Erythroblast (primary cell): ENCODE measurements around the gene KCNQ5.

ENCODE experiments used
- DNase-seq, 2 experiments: peaks; one replicate each; lab custom pipeline; 2025; lab: John Stamatoyannopoulos, UW
- GATA1 ChIP-seq: IDR thresholded peaks from 2 replicates; pipeline ENCODE4 v1.6.1; 2011; ENCODE audit warnings: low read depth, mild to moderate bottlenecking, control low read depth, low read length, moderate library complexity
- POLR2A ChIP-seq: IDR thresholded peaks from 2 replicates; pipeline ENCODE4 v1.6.1; 2011; ENCODE audit warnings: mild to moderate bottlenecking, low read length

The KCNQ5 gene

DNA sequence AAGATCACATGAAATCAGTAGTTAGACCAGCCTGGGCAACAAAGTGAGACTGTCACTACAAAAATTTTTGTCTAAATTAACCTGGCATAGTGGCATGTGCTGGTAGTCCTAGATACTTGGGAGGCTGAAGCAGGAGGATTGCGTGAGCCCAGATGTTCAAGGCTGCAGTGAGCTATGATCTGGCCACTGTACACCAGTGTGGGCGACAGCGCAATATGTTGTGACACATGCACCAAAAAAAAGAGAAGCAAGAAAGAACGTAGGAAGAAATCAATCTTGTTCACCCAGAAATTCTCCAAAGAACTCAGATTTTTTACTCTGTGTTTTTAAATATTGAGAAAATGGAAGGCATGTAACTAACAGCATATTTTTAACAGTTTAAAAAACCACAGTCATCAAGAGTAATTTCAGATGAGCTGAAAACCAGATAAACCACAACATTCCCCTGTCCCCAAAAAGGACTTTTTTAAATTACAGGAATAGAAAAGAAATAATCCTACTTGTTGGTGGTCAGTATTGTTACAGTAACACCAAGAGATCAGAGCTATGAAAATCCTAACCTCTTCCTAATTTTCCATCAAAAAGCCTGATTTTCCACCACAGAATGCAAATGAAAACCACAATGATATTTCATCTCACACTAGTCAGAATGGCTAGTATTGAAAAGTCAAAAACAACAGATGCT, 363.3 kb downstream of the KCNQ5 start:
- TF ChIP-seq POLR2A = no peak
- TF ChIP-seq GATA1 = no peak
- DNase-seq = no peak

DNA sequence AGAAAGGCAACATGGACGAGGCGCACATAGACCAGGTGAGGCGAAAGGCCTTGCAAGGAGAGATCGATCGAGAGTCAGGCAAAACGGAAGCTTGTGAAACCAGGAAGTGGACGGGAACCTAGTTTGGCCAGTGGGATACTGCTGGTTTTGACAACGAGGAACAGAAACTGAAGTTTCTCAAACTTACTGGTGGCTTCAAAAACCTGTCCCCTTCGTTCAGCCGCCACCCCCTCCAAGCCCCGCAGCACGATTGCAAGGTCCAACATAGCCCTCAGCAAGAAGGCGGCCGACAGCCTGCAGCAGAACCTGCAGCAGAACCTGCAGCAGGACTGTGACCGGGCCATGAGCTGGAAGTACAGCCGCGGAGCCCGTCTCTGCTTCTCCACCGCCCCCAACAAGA, 365.4 kb downstream of the KCNQ5 start:
- TF ChIP-seq POLR2A (no peak), GATA1 (no peak)

DNA sequence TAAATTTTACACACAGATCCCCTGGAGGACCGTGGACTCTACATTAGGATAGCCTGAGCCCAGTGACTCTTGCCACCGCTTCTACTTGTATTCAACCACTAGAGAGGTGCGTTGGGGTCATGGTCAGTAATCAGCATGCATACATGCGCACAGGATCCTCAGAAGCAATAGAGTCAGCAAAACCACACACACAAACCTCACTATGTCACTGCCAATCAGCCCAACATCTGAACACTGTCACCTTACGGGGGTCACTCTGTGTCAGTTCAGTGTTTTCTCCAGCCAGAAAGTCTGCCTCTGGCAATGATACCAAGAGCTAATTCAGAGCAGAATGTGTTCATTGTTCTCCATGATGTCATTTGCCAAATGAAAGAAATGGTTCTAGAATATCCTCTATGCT, 378.1 kb downstream of the KCNQ5 start:
- no peak for TF ChIP-seq GATA1
- no peak for TF ChIP-seq POLR2A
- no peak for DNase-seq

More for the DNA sequence above, 365.4 kb downstream of the KCNQ5 start:
- DNase-seq = no peak

DNA sequence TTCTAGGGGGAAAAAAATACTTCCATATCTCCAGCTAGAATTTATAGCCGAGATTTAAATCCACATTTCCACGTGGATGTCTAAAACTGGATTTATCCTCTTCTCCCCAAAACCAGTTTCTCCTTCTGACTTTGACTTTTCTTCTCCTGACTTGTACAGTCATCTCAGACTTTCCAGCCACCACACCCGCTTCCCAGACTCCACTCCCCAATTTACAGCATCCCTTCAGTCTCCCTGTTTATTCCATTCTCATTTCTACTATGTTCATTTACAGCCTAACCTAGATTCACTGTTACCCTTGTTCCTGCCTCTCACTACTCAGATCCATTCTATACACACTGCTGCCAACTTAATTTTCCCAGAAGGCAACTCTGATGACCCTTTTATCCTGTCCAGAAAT, 378.6 kb downstream of the KCNQ5 start:
- TF ChIP-seq GATA1 = no peak
- TF ChIP-seq POLR2A = no peak

DNA sequence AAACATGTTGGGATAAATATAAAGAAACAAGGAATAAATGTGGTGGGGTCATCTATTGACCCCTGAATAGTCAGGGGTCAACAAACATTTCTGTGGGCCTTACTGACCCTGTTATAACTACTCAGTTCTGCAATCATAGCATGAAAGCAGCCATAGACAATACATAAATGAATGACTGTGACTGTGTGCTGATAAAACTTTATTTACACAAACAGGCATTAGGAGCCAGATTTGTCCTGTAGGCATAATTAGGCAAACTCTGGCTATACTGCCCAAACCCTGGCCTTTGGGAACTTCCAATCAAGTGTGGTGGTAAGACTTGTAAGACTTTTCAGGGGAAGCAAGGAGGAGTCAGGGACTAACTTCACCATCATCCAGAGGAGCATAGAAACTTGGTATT, 380.7 kb downstream of the KCNQ5 start:
- DNase-seq = no peak
- TF ChIP-seq POLR2A = no peak
- no peak for TF ChIP-seq GATA1

More for the DNA sequence above, 378.6 kb downstream of the KCNQ5 start:
- DNase-seq = no peak

DNA sequence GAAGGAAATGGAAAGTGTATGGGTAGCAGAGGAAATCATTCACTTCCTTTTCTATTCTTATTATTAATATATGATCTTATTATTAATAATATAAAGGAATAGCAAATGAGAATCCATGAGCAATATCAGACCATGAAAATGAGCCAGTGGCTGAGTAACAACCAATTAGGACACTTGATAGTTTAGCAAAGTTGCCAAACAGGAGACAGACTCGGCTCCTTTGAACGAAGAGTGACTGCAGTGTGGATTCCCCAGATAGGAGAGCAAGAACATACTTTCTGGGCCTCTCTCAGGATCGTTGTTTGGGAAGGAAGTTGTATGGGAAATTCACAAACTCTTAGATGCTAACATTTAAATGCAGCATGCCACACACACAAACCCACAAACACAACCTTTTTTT, 381.4 kb downstream of the KCNQ5 start:
- no peak for DNase-seq
- TF ChIP-seq POLR2A (no peak), GATA1 (no peak)

DNA sequence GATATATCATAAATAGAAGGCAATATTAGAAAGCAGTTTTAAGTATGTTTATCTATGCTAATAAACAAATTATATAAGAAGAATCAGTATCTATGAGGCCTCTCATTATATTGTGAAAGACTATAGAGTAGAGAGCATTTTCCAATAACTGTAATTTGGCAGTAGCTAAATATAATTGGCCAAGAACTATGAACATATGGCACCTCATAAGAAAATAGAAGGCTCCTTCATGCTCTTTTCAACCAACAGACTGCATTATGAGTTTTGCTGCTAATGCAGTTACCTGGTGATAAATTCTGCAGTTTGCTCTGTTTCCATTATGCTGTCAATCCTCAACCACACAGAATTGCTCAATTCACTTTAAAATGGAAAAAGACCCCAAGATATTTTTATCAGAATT, 382.4 kb downstream of the KCNQ5 start:
- DNase-seq = no peak
- no peak for TF ChIP-seq GATA1
- no peak for TF ChIP-seq POLR2A

DNA sequence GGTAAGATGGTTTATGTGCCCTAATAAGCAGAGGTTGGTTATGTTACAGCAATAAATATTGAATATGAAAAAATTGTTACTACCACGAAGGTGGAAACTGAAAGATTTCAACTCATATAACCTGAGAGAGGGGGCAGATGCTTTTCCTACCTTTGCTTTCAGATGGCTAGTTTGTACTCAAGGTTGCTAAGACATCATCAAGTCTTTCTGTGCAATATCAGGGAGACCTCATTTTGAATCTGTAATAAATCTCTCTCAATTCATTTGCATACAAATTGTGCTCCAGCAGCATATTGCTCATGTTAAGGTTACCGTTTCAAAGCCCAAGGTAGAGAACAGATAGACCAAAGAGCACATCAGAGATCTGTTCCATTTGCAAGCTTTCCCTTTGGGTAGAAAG, 383.0 kb downstream of the KCNQ5 start:
- DNase-seq = no peak
- no peak for TF ChIP-seq POLR2A
- TF ChIP-seq GATA1 = no peak

DNA sequence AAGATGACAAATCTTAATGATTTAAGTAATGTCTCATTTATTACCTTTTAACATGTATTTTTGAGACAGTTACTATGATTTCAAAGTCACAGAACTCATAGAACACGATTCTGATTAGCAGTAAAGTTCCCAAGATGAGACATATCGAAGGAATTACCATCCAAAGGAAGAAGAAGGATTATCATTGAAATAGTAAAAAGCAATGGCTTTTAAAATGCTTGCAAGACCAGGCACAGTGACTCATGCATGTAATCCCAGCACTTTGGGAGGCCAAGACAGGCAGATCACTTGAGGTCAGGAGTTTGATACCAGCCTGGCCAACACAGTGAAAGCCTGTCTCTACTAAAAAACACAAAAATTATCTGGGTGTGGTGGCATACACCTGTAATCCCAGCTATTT, 384.3 kb downstream of the KCNQ5 start:
- no peak for DNase-seq
- TF ChIP-seq GATA1 (no peak), POLR2A (no peak)

DNA sequence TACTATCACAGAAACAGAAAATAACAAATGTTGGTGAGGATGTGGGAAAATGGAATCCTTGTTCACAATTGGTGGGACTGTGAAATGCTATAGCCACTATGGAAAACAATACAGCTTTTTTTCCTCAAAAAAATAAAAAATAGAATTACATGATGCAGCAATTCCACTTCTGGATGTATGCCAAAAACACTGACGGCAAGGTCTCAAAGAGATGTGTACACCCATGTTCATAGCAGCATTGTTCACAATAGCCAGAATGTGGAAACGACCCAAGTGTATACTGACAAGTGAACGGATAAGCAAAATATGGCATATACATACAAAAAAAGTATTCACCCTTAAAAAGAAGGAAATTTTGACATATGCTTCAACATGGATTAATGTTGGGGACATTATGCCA, 390.1 kb downstream of the KCNQ5 start:
- no peak for DNase-seq
- TF ChIP-seq GATA1 = no peak
- no peak for TF ChIP-seq POLR2A

DNA sequence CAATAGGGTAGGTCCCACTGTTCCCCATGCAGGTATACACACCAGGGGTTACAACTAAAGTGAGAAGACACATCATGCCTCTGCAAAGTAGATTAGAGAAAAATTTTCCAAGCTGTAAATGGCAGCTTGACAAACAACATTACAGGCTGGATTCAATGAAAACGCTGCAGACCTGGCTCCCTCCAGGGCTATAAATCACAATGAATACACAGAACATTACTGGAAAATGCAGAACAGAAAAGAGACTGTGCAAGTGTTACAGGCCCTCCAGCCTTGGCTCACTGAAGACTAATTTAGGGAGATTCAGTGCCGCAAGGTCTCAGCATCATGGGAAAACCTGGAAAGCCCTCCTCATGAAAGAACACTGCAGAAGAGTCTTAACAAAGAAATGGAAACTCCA, 395.6 kb downstream of the KCNQ5 start:
- no peak for DNase-seq
- no peak for TF ChIP-seq POLR2A
- TF ChIP-seq GATA1 = no peak

DNA sequence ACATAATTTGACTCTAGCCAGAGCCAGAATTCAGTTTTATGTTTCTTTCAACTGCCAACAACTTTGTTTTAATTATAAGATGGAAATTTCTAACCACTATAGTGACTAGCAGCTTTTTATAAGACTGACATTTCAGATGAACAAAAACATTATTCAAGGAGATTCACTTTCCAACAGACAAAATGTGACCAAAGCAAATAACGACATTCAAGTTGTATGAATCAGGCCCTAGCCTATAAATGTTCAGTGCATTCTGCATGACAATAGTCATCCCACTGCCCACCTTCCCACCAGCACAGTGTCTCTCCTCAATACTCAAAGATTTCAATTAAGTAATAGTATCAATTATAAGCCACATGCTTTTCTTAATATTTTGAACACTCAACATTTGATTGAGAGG, 402.7 kb downstream of the KCNQ5 start:
- no peak for DNase-seq
- TF ChIP-seq POLR2A (no peak), GATA1 (no peak)

DNA sequence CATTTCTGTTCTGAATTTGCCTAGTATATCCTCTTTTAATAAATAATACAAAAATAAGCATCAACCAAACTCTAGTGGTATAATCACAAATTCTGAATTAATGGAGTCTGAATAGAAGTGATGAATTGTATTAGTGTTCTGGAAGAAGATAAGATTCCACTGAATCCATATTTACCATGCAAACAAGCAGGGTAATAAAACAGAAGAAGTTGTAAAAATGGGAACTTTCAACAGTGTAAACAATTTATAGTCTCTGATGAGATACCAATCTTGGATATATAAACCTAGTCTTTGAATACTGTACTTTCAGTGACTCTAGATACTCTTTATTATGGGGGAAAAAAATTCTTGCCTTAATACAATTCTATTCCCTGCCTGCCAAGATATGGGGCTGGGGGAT, 405.8 kb downstream of the KCNQ5 start:
- DNase-seq = no peak
- TF ChIP-seq GATA1 (no peak), POLR2A (no peak)

DNA sequence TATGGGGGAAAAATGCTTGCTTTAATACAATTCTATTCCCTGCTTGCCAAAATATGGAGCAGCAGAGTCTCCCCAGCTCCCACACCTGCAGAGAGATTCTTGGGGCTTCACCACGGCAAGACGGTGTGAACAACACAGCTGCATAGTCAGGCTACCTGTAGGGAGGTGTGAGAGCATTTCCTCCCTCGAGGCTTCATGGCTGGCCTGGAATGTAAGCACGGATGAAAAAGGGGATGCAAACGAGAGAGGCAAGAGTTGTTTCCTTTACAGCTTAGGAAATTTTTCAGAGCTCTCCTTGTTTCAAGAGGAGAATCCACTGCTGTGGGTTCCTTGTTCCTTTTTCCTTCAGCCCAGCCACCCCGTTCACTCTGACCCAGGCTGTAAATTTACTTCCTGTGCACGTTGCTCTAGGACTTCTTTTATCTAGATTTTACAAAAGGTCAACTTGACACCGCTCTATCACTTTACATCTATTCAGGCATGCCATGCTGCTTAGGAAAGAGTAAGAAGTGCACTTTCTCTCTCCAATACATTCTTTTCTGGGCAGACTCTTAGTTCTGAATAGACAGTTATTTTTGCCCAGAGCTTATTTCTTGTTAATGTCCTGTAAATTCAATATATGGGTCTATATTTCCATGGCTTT, 406.4 kb downstream of the KCNQ5 start:
- DNase-seq = no peak
- TF ChIP-seq POLR2A = no peak
- no peak for TF ChIP-seq GATA1
